C1 segment of cervical spinal cord (tissue), 14 donors: ENCODE measurements around the gene NPDC1.
A peak's percentile ranks its signal among the peaks of the same experiment; 100 is the strongest.

Experiments
- DNase-seq, 14 donors: peaks; one replicate each; lab custom pipeline; 2025; lab: John Stamatoyannopoulos, UW

NPDC1 gene, protein sequence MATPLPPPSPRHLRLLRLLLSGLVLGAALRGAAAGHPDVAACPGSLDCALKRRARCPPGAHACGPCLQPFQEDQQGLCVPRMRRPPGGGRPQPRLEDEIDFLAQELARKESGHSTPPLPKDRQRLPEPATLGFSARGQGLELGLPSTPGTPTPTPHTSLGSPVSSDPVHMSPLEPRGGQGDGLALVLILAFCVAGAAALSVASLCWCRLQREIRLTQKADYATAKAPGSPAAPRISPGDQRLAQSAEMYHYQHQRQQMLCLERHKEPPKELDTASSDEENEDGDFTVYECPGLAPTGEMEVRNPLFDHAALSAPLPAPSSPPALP

DNA sequence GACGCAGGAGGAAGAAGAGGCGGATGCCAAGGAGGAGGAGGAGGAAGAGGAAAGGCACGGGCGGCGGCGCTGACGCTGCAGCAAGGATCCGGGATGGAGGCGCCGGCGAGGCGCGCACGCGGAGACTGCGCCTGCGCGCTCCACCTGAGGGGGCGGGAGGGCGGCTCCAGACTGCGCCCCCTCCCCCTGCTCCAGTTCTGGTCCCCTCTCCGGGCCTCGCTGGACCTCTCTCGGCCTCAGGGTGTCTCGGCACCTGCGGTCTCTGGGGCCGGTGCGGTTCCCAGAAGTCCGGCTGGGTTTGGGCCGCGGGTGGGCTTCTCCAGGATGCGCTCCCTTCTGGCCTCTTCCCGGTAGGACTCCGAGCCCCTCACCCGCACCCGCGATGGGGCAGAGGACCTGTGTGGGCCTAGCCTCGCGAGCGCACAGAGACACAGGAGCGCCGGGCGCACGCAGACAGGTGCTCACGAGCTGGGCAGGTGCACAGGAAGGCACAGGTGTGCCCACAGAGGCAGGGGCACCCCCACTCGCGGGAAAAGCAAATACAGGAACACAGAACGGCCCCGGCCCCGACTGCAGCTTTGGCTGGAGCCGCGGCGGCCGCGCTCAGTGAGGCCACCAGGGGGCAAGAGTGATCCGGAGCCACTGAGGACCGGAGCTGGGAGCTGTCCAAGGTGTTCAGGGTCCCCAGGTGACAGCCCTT lies at the start of gene NPDC1:
TSS of gene NPDC1 (minus strand) at position 90 of the 700 bp plus-strand sequence. CDS start 188 bp downstream, outside the sequence.
- peak in 12 of 14 donors; percentile 41 to 76 (median 60) for DNase-seq

DNA sequence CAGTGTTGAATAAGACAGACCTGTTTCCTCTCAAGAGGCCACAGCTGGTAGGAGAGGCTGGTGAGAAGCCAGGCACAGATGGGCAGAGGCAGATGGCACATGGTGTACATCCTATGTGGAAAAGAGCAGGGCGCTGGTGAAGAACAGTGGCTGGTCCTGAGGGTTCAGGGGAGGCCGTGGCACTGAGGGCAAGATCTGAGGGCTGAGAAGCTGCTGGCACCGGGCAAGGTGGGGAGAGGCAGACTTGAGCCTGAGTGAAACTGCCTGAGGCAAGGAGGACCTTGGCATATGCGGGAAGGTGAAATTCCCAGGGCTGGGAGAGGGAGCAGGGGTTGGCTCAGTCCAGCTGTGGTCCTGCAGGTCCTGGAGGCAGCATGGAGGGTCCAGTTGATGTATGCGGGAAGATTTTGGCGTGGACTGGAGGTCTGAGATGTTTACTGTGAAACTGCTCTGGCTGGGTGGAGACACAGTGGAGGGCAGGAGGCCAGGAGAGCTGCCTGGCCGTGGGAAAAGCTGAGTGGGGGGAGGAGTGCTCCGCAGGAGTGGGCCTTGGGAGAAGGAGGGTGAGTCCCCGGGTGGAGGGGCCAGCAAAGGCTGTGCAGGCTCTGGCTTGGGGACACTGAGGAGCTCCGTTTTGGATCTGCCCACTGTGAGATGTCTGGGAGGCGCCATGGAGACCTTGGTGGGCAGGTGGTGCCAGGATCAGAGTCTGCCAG lies 43.4 kb upstream of the NPDC1 start:
- DNase-seq, result no peak

DNA sequence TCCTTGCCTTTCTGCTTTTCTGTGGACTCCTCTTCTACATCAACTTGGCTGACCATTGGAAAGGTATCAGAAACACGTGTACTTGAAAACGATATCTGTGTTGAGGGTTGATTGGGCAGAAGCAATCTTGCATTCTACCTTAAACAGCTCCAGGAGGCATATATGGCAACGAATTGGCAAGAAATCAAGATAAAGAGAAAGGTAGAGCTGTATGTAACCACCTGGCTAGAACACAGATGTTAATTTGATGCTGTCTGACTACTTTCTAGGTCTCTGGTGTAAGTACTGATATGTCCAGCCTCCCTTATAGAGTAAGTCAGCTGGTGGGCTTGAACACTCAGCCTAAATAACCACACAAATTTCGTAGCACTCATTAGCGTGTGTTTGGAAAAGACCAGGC lies 42.1 kb upstream of the NPDC1 start:
- no peak for DNase-seq

DNA sequence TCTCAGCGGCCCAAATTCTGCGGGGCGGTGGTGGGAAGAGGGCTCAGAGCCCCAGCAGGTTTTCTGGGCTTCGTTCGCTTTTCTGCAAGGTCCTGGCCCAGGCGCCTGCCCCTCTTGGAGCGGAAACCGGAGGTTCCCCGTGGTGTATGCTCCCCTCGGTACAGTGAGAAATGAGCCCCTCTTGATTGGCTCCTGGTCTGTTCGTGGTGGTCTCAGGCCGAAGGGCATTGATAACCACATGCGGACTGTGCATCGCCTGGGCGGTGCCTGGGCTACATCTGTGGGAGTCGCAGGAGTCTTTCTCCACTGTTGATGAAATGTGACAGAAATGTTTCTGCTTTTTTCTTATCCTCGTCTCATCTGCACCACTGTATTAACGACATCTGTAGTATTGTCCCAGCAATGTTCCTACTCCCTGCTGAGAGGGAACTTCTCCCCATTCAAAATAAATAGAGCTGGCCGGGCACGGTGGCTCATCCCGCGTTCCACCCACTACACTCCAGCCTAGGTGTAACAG lies 41.5 kb upstream of the NPDC1 start:
- DNase-seq, result no peak

DNA sequence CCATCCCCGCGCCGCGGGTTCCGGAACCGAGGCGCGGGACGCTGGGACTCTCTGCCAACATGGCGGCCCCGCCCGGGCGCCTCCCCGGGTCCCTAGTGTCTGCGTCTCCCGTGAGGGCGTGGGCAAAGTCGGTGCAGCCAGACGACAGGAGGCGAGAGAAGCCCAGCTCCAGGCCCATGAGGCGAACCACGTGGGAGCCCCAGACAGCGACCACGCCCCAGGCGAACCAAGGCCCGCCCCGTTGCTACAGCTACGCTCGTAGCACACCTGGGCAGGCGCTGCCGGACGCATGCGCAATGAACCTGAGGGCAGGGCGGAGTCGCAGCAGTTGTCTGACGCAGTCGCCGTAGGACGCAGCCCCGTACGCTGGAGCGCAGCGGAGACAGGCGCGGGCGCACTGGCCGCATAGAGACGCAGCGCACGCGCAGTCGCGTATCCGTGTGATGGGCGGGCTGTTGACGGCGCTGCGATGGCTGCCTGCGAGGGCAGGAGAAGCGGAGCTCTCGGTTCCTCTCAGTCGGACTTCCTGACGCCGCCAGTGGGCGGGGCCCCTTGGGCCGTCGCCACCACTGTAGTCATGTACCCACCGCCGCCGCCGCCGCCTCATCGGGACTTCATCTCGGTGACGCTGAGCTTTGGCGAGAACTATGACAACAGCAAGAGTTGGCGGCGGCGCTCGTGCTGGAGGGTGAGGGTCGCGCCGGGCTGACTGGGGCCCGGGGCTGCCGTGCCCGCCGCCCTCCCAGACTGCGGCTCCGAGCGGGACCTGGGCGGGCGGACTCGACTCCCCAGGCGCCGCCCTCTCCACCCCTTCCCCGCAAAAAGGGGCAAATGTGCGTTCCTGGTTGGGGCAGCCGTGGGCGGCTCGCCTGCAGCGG lies 40.8 kb upstream of the NPDC1 start, which contains the start of gene MAN1B1:
TSS of gene MAN1B1 (plus strand) at position 455 of the 878 bp plus-strand sequence. CDS start at position 470, 15 bp downstream.
- DNase-seq, result peak; percentile 71 to 97 (median 94)

DNA sequence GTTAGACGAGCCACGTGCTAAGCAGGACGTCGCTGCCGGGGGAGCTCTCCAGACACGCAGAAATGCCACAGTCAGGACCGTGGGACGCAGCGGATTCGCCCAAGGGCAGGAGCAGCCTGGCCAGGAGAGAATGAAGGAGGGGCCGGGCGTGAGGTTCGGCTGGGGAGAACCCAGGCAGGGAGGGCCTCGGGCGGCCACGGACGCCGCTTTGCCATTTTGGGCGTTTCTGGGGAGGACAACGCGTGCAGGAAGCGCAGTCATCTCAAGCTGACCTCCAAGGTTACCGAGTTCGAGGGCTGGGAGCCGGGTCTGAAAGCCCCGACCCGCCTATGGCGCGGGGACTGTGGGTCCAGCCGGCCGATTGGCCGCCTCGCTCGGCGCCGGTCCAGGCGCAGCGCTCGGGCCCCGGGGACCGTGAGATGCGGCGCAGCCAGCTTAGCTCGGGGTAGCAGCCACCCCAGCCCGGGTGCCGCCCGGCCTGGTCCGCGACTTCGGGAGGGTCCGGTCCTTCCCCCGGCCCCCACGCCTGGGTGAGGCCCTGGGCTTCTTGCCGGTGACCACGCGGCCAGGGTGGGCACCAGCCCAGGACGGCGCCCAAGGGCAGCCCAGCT lies 40.0 kb upstream of the NPDC1 start:
- peak in 4 of 14 donors; percentile 25 to 46 (median 37) for DNase-seq

DNA sequence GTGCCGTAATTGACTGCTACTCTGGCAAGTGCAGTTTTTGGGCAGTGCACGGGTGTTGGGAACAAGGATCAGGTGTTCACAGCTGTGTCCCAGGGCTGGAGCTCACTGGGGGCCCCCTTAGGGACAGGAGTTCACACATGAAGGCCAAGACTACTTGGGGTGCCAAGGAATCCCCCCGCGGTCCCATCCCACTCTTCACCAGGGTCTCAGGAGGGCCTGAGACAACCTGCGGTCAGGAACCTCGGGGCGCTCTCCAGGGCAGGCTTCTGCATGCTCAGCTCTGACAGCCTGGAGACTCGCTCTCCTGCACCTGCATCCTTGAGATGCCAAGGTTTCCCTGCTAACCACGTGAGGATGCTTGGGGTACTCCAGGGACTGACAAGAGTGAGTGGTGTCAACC lies 38.5 kb upstream of the NPDC1 start:
- DNase-seq, result no peak

DNA sequence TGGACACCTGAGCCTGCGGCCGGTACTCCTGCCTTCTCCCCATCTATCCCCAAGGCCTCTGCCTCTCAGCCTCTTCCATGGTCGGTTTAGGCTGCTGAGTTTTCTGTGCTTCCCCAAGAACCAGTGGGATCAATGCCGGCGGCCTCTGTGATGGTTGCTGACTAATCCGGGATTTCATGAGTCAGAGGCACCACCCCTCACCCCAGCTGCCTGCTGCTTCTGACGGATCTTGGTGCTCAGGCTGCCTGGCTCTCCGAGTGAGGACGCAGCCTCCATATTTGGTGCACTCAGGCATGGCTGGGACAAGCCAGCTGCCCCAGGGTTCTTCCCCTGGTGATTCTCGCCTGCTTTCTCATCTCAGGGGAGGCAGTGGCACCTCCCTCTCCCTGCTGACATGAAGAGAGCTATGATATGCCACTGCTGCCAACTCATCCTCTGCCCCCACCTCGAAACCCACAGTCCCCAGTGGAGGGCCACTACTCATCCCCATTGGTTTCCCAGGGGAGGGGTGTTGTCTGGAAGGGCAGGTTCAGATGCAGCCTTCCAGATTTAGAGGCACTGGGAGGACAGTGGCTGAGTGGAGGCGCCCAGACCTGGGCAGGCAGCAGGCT lies 37.5 kb upstream of the NPDC1 start:
- peak in 2 of 14 donors; percentile 9 to 30 for DNase-seq

DNA sequence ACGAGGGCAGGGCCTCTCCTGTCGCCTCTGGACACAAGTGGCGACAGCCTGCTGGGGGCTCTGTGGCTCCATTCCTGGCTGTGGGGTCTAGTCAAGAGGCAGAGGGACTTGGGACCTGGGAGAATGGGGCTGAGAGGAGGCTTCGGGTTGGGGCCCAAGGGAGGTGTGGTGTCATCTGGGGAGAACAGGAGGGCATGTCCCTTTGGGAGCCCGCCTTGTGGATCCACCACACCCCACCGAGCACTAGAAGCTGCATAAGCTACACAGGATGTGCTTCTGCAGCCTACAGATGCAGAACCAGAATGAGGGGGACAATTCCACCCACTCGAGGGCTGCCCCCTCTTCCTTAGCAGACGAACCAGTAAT lies 36.9 kb upstream of the NPDC1 start:
- DNase-seq, result no peak

DNA sequence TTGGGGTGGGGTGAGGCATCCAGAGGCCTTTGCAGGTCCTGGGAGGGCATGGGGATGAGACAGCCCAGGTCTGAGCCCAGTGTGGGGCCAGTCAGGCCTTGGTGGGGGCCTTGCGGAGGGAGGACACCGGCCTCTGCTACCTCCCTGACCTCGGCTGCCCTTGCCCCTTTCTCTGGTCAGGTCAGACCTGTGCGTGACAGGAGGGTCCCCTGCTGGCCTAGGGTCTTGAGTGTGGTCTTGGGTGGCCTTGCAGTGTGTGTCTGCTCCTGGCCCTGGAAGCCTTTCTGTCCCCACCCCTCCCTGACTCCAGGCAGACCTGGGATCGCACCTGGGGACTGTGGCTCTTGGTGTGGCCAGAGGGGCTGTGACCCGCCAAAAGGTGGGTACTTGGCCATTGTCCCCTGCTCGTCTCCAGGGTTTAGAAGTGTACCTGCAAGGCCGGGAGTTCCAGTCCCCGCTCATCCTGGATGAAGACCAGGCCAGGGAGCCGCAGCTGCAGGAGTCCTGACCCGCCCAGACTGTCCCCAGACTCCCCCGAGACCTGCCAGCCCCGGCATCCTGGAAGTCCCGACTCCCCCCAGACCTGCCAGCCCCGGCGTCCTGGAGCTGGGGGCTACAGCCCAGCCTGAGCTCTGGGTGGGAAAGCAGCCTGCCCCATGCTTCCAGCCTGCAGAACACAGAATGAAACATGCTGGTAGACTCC lies 36.4 kb upstream of the NPDC1 start:
- DNase-seq, result no peak

DNA sequence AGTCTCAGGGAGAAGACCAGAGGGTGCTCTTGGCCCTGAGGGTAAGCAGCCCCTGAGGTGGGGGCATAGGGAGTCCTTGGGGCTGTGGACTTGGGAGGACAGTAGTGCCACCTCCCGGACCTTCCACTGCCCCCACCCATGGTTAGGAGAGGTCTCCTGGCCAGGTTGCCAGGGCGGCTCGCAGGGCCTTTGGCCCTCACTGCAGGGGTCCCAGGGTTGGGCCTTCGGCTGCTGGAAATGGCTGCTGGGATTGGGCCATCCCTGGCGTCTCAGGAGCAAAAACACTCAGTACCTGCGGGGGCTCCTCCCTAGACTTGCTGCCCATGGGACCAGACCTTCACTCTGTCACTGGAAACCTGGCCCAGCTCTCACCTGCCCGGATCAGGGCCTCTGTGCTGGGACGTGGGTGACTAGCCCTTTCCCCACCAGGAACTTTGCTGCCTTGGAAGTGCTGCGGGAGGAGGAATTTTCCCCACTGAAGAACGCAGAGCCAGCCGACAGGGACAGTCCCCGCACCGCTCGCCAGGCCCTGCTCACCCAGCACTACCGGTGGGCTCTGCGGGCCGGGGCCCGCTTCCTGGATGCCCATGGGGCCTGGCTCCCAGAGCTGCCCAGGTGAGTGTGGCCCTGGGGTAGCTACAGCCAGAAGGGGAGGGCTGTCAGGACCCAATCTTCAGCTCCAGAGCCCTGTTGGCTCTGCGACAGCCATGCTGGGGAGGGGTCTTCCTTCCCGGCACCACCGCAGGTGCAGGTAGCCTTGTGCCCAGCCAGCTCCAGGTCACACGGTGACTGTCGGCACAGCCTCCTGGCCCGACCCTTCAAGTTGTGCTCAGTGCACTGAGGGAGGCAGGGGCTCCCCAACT lies 34.5 kb upstream of the NPDC1 start:
- no peak for DNase-seq

DNA sequence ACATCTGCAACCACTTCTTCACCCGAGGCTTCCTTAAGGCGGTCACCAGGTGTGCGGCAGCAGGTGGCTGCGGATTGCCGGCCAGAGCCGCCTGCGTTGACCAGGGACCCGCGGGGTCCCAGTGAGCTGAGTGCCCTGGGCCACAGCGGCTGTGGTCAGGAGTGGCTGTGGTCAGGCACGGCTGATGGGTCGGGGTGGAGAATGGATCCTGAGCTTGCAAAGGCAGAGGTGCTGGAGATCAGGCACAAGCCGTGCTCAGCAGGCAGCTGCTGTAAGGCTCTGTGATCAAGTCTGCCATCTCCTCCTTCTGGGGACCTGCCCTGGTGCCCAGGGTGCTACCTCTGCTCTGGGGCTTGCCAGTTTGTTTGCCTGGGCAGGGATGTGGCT lies 33.4 kb upstream of the NPDC1 start:
- DNase-seq, result no peak

DNA sequence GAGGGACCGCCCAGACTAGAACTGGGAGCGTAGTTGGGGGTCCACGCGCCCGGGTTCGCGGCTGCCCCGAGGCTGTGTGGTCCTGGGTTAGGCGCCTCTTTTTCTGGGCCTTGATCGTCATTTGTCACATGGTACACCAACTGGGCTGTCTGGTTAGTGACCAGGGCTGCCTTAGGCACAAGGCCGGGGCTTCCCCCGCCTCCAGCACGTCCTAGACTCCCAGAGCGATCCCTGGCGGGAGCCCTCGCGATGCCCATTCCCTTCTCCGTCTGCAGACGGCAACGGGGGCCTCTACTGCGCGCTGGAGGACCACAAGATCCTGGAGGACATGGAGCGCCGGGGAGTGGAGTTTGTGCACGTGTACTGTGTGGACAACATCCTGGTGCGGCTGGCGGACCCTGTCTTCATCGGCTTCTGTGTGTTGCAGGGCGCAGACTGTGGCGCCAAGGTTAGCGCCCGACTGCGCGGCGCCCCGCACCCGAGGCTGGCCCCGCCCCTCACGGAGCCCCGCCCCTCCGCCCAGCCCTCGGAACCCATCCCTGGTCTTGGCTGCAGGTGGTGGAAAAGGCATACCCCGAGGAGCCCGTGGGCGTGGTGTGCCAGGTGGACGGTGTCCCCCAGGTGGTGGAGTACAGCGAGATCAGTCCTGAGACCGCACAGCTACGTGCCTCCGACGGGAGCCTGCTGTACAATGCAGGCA lies 32.9 kb upstream of the NPDC1 start:
- no peak for DNase-seq

DNA sequence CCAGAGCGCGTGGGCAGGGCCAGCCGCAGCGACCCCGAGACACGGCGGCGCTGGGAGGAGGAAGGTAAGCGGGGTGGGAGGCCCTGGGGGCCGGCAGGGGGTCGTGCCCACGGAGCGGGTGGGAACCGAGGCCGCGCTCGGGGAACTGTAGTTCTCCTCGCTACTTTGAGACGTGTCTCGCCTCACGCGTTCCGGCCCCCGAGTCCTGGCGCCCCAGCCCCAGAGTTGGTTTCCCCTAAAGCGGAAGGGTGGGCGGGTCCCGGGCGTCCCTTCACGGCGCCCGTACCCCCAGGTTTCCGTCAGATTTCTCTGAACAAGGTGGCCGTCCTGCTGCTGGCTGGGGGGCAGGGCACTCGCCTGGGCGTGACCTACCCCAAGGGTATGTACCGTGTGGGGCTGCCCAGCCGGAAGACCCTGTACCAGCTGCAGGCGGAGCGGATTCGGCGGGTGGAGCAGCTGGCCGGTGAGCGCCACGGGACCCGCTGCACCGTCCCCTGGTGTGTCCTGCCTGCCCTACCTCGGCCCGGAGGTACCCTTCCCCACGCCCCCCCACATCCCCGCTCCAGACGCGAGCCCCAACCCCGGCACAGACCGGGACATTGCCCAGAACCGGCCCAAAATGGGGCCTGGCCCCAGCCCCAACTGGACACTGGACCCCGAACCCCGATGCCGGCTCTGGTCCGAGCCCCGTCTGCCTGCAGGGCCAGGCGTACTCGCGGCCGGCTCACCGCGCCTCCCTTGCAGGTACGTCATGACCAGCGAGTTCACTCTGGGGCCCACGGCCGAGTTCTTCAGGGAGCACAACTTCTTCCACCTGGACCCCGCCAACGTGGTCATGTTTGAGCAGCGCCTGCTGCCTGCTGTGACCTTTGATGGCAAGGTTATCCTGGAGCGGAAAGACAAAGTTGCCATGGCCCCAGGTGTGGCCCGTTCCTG lies 32.0 kb upstream of the NPDC1 start:
- DNase-seq, result no peak

DNA sequence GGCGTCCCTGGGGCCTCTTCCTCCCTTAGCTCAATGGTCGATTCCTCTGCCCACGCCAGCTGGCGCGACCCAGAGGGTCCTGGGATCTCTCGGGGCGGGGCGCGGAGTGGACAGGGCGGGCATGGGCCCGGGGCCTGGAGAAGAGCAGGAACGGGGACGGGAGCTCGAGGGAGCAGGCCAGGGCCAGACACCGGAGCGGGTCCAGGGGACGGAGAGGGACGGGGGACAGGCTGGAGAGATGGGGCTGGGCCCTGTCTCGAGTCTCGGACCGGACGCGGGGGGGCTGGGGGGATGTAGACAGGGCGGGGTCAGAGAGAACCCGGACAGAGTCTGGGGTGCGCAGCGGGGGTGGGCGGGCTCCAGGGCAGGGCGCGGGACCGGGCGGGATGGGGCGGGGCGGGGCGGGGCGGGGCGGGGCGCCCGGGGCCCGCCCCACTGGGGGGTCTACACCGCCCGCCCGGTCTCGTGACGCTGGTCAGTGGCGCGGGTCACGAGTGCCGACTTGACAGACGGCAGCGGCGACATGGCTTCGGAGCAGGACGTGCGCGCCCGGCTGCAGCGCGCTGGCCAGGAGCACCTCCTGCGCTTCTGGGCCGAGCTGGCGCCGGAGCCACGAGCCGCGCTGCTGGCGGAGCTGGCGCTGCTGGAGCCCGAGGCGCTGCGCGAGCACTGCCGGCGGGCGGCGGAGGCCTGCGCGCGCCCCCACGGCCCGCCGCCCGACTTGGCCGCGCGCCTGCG lies 31.2 kb upstream of the NPDC1 start, which contains the start of gene UAP1L1:
TSS of gene UAP1L1 (plus strand) at position 508 of the 738 bp plus-strand sequence. CDS start at position 524, 16 bp downstream.
- DNase-seq, result peak in 12 of 14 donors; percentile 48 to 82 (median 71)

DNA sequence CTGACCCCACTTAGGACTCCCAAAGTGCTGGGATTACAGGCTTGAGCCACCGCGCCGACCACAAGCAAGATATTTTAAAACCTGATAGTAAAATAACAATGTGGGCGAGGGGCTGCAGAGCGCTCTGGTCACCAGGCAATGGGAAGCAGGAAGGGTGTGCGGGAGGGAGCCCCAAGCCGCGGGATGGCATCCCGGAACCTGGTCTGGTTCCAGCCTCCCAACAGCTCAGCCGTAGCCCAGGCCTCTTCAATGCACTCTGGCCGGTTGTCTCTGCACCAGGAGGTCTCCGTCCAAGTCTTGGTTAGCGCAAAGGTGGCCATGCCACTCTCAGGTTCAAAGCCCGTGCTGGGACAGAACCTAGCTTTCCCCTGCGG lies 30.6 kb upstream of the NPDC1 start:
- DNase-seq, result peak in 1 of 14 donors; percentile 79
